GM04503 (cell line): Measurements from ENCODE around the gene SLC27A6.
"Not testable (repeated sequence)": the region's sequence is repeated elsewhere in the genome, so short reads cannot be mapped to it uniquely, and the experiment has no call there.

ENCODE experiments used
- DNase-seq: peaks from one replicate; pipeline ENCODE4 v3.0.0-alpha.2; 2012; ENCODE audit warnings: low read depth

Gene SLC27A6

GRCh38 chr5:128965011-128965637 lies at the start of gene SLC27A6:
Gene SLC27A6, plus strand, starts transcription at chr5:128965488. Its CDS starts 650 bp downstream, at chr5:128966138.
- DNase-seq = no peak

GRCh38 chr5:128919542-128919941 lies 45.7 kb upstream of the SLC27A6 start:
- no peak for DNase-seq

- DNase-seq = no peak
These were observed 44.7 kb upstream of the SLC27A6 start for GRCh38 chr5:128920345-128921215.

- no peak for DNase-seq
These were observed 41.0 kb upstream of the SLC27A6 start for GRCh38 chr5:128924299-128924698.

GRCh38 chr5:128925973-128926372 lies 39.3 kb upstream of the SLC27A6 start:
- DNase-seq = no peak

- DNase-seq = no peak
These were observed 37.6 kb upstream of the SLC27A6 start for GRCh38 chr5:128927644-128928043.

GRCh38 chr5:128932232-128932631 lies 33.1 kb upstream of the SLC27A6 start:
- DNase-seq = not testable (repeated sequence)

- DNase-seq = not testable (repeated sequence)
These were observed 22.2 kb upstream of the SLC27A6 start for GRCh38 chr5:128943100-128943499.

- DNase-seq = no peak
These were observed 15.3 kb upstream of the SLC27A6 start for GRCh38 chr5:128949847-128950546.

GRCh38 chr5:128951301-128951700 lies 14.0 kb upstream of the SLC27A6 start:
- not testable (repeated sequence) for DNase-seq

GRCh38 chr5:128956164-128956563 lies 9.1 kb upstream of the SLC27A6 start:
- no peak for DNase-seq

GRCh38 chr5:128962211-128962610 lies 3.1 kb upstream of the SLC27A6 start:
- DNase-seq = no peak

- no peak for DNase-seq
These were observed 482 bp downstream of the SLC27A6 start for GRCh38 chr5:128965638-128966302.

GRCh38 chr5:128966375-128966774 lies 1.1 kb downstream of the SLC27A6 start:
- no peak for DNase-seq

- no peak for DNase-seq
These were observed 1.6 kb downstream of the SLC27A6 start for GRCh38 chr5:128966846-128967245.

GRCh38 chr5:128973244-128973643 lies 8.0 kb downstream of the SLC27A6 start:
- no peak for DNase-seq

GRCh38 chr5:128974567-128974966 lies 9.3 kb downstream of the SLC27A6 start:
- DNase-seq = no peak

- no peak for DNase-seq
These were observed 14.5 kb downstream of the SLC27A6 start for GRCh38 chr5:128979761-128980160.

- no peak for DNase-seq
These were observed 15.6 kb downstream of the SLC27A6 start for GRCh38 chr5:128980917-128981316.

- DNase-seq = no peak
These were observed 19.2 kb downstream of the SLC27A6 start for GRCh38 chr5:128984480-128984879.

- DNase-seq = no peak
These were observed 23.2 kb downstream of the SLC27A6 start for GRCh38 chr5:128988476-128988875.

- no peak for DNase-seq
These were observed 36.7 kb downstream of the SLC27A6 start for GRCh38 chr5:129001841-129002526.
